T1000 (cell line): Measurements from ENCODE around the gene SPCS1.
"Not testable (repeated sequence)": the region's sequence is repeated elsewhere in the genome, so short reads cannot be mapped to it uniquely, and the experiment has no call there.

Source experiments
- DNase-seq: peaks from one replicate; lab custom pipeline; 2025; ENCODE audit warnings: mixed read lengths; lab: John Stamatoyannopoulos, UW

SPCS1 gene

GRCh38 chr3:52694528-52695189 is 11.2 kb upstream of the SPCS1 start:
- DNase-seq, result no peak

GRCh38 chr3:52695798-52696671 is 9.9 kb upstream of the SPCS1 start:
- no peak for DNase-seq

GRCh38 chr3:52696830-52697631 is 8.9 kb upstream of the SPCS1 start:
- DNase-seq, result no peak

DNA sequence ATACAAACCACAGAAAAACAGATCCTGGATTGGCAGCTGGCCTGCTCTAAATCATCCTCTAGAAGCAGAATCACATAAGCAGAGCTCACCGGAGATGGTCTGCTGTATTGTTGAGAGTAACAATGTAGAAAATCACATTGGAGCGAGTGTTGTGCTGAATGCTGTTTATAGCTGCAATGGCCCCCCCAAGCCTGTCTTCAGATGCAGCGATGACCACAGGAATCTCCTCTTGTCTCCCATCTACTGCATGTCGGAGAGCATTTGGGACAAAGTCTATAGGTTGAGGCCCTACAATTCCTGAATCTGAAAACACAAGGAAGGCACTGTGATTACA is 8.3 kb upstream of the SPCS1 start:
- DNase-seq, result no peak

GRCh38 chr3:52703341-52703740 is 2.6 kb upstream of the SPCS1 start:
- DNase-seq, result no peak

GRCh38 chr3:52704611-52705437 is 1.1 kb upstream of the SPCS1 start:
- DNase-seq, result no peak

DNA sequence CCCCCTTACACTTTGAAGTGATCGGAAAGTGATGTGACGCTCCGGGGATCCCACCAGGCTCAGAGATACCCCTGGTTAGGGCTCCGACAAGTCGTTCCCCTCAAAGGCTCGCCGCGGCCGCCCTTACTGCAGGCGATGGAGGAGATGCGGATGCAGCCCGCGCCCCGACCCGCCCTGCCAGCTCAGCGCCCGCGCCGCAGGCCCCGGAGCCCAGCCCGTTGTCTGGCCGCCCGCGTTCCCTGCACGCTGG is 543 bp upstream of the SPCS1 start:
- no peak for DNase-seq

GRCh38 chr3:52707585-52707984 is 1.7 kb downstream of the SPCS1 start:
- no peak for DNase-seq

DNA sequence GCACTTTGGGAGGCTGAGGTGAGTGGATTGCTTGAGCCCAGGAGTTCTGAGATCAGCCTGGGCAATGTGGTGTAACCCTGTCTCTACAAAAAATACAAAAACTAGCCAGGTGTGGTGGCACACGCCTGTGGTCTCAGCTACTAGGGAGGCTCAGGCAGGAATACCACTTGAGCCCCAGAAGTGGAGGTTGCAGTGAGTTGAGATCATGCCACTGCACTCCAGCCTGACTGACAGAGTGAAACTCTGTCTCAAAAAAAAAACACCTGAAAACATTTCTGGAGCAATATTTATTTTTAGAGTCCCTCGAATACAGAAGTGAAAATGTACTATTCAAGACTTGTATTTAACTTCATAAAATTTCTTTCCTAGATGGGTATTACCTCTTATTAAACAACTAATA is 4.6 kb downstream of the SPCS1 start:
- no peak for DNase-seq

DNA sequence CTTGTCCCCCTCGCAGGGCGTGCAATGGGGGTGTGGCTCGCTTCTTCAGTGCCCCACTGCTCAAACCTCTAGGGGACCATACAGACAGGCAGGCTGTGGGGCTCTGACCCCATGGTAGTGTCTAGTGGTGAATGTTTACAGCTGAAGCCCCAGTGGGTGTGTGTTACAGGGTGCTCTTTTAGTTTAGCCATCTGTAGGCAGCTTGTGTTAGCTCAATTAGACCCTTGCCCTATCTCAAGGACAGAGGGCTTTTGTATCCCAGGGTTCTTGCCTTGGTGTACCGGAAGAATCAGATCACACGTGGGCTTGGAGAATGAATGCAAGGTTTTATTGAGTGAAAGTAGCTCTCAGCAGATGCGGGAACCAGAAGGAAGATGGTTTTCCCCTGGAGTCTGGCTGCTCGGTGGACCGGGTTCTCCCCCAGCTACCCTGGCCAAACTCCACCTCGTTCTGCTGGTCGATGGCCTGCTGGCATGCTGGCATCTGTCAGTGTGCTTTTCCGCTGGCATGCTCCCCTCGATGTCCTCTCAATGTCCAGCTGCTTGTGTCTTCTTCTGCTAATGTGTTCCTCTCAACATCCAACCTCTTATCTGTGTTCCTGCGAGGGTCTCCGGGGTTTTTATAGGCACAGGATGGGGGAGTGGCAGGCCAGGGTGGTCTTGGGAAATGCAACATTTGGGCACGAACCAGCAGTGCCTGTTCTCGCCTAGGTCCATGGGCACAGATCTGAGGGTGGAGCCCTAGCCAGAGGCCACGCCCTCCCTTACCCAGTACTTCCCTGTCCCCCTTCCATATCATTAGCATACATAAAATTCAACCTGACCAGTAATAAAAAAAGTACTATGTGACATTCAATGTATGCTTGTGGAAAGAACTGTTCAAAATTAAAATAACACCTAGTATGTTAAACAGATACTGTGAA is 6.6 kb downstream of the SPCS1 start:
- DNase-seq, result no peak

DNA sequence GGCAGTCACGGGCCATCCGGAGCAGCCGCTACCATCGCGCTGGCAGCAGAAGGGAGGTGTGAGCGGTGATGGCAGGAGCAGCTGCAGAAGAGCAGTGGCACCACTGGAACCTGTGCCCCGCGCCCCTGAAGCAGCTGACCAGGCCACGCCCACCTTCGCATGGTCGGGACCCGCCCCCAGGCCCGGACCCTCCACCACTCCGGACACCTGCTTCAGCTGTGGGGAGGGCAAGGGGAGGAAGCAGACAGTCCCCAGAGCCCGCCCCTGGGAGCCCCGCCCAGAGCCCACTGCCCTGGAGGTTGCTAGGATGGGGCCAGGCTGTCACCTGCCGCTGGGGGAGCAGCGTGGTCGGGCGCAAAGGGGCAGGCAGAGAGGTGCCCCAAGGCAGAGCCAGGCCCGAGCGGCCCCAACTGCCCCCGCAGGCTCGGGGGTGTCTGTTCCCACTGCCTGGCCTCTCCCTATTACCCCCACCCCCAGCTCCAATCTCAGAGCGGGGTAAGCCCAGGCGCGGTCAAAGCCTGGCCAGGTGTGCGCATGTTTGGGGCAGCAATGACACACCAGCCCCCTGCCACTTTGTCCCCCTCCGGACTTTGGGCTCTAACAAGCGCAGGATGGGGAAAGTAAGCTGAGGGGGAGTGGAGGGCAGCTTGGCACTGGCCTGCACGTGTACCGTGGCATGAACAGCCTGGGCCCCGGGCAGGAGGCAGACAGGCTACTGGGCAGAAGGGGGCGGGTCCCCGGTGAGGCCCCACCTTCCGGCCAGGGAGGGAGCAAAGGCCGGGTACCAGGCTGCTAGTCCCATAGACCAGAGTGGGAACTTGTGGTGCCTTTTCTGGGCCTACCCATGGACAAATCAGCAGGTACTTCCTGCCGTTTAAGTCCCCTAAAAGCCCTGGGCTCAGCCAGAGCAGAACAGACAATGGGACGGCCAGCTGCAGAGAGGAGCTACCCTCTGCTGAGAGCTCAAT is 8.7 kb downstream of the SPCS1 start:
- DNase-seq, result no peak

DNA sequence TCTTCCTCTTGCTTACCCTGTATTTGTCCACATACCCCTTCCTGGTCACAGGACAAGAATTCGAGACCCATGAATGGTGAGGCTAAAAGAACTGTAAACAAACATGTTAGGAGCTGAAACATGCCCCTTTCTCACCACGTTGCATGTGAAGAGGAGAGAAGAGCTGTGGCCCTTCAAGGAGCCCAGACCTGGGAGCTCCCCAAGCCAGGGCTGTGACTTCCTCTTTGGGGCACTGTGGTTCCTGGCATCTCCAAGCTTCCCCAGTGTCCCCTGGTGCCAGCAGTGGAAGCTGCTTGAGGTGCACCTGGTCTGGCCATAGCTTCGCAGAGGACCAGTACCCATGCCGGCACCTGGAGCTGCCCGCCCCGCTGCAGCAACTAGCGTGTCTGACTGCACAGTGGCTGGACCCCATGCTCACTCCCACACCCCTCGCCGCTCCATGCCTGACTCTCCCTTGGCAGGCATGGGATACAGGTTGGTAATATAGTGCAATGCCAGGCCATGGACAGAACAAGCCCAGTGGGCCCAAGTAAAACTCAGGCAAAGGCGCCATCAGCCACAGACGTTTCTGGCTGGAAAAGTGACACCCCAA is 9.9 kb downstream of the SPCS1 start:
- no peak for DNase-seq

DNA sequence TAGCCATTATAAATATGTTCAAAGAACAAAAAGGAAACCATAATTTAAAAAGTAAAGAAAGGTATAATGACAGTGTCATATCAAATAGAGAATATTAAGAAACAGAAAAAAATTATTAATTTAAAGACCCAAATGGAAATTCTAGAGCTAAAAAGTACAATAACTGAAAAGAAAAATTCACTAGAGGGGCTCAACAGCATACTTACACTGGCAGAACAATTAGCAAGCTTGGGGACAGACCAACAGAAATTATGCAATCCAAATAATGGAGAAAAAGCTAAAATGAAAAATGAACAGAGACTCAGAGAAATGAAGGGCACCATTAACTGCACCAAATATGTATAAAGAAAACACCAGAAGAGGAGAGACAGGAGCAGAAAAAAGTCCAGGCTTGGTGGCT is 13.7 kb downstream of the SPCS1 start:
- DNase-seq, result no peak

GRCh38 chr3:52721002-52721729 is 15.3 kb downstream of the SPCS1 start:
- no peak for DNase-seq

- no peak for DNase-seq
These were observed 15.8 kb downstream of the SPCS1 start for GRCh38 chr3:52721730-52722008.

DNA sequence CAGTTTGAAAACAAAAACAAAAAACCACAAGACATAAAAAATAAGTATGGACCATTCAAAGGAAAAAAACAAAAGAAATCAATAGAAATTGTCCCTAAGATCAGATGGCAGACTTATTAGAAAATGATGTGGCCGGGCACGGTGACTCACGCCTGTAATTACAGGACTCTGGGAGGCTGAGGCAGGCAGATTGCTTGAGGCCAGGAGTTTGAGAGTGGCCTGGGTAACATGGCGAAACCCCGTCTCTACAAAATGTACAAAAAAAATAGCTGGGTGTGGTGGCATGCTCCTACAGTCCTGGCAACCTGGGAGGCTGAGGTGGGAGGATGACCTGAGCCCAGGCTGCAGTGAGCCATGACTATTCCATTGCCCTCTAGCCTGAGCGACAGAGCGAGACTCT is 16.6 kb downstream of the SPCS1 start:
- DNase-seq, result no peak

GRCh38 chr3:52723935-52724334 is 18.0 kb downstream of the SPCS1 start:
- no peak for DNase-seq

GRCh38 chr3:52724511-52724910 is 18.6 kb downstream of the SPCS1 start:
- DNase-seq, result no peak

- not testable (repeated sequence) for DNase-seq
These were observed 22.8 kb downstream of the SPCS1 start for GRCh38 chr3:52728753-52729152.
